ENCODE measurements around the gene BAZ1B. TPM values are rescaled to one million over a fixed set of nuclear protein-coding genes. Genes with fewer than 3 reads are reported as not detected.
"Not testable (repeated sequence)": the region's sequence is repeated elsewhere in the genome, so short reads cannot be mapped to it uniquely, and the experiment has no call there.

BAZ1B gene
- total RNA-seq, 1 donor, result 52.2 TPM

GRCh38 chr7:73556208-73557107, 34.4 kb upstream of the BAZ1B start:
- Histone ChIP-seq H3K27me3 (ENCODE audit: insufficient read depth, low read length) (no peaks in the 10 kb centered on the region), H3K4me3 (ENCODE audit: low read length) (peak overlapping the region; percentile 72), H3K4me1 (ENCODE audit: insufficient read depth, low read length) (peaks cover 27% of the 10 kb centered on the region), H3K9me3 (ENCODE audit: low read depth, low read length) (no peaks in the 10 kb centered on the region)

GRCh38 chr7:73555411-73555982, 33.4 kb upstream of the BAZ1B start:
- Histone ChIP-seq H3K4me3 (ENCODE audit: low read length) (no peak overlapping the region), H3K4me1 (ENCODE audit: insufficient read depth, low read length) (peaks cover 27% of the 10 kb centered on the region), H3K27me3 (ENCODE audit: insufficient read depth, low read length) (no peaks in the 10 kb centered on the region), H3K9me3 (ENCODE audit: low read depth, low read length) (no peaks in the 10 kb centered on the region)

- not testable (repeated sequence) for H3K4me1 ChIP-seq (ENCODE audit: insufficient read depth, low read length); H3K27me3 ChIP-seq (ENCODE audit: insufficient read depth, low read length); H3K4me3 ChIP-seq (ENCODE audit: low read length); H3K9me3 ChIP-seq (ENCODE audit: low read depth, low read length)
Measured at GRCh38 chr7:73550093-73550492, 28.0 kb upstream of the BAZ1B start.

GRCh38 chr7:73549176-73549575, 27.1 kb upstream of the BAZ1B start:
- Histone ChIP-seq H3K9me3 (ENCODE audit: low read depth, low read length) (no peaks in the 10 kb centered on the region), H3K27me3 (ENCODE audit: insufficient read depth, low read length) (no peaks in the 10 kb centered on the region), H3K4me1 (ENCODE audit: insufficient read depth, low read length) (no peaks in the 10 kb centered on the region), H3K4me3 (ENCODE audit: low read length) (no peak overlapping the region)

- Histone ChIP-seq H3K4me3 (ENCODE audit: low read length) (no peak overlapping the region), H3K9me3 (ENCODE audit: low read depth, low read length) (no peaks in the 10 kb centered on the region), H3K4me1 (ENCODE audit: insufficient read depth, low read length) (no peaks in the 10 kb centered on the region), H3K27me3 (ENCODE audit: insufficient read depth, low read length) (no peaks in the 10 kb centered on the region)
Measured at GRCh38 chr7:73547841-73548240, 25.7 kb upstream of the BAZ1B start.

- Histone ChIP-seq H3K9me3 (ENCODE audit: low read depth, low read length) (no peaks in the 10 kb centered on the region), H3K27me3 (ENCODE audit: insufficient read depth, low read length) (no peaks in the 10 kb centered on the region), H3K4me1 (ENCODE audit: insufficient read depth, low read length) (no peaks in the 10 kb centered on the region), H3K4me3 (ENCODE audit: low read length) (no peak overlapping the region)
Measured at GRCh38 chr7:73544678-73545077, 22.6 kb upstream of the BAZ1B start.

GRCh38 chr7:73541722-73542121, 19.6 kb upstream of the BAZ1B start:
- H3K4me1 ChIP-seq (ENCODE audit: insufficient read depth, low read length), result no peaks in the 10 kb centered on the region
- H3K9me3 ChIP-seq (ENCODE audit: low read depth, low read length), result no peaks in the 10 kb centered on the region
- no peak overlapping the region for H3K4me3 ChIP-seq (ENCODE audit: low read length)
- H3K27me3 ChIP-seq (ENCODE audit: insufficient read depth, low read length), result no peaks in the 10 kb centered on the region

GRCh38 chr7:73539709-73540108, 17.6 kb upstream of the BAZ1B start:
- Histone ChIP-seq H3K9me3 (ENCODE audit: low read depth, low read length) (no peaks in the 10 kb centered on the region), H3K27me3 (ENCODE audit: insufficient read depth, low read length) (no peaks in the 10 kb centered on the region), H3K4me3 (ENCODE audit: low read length) (no peak overlapping the region), H3K4me1 (ENCODE audit: insufficient read depth, low read length) (no peaks in the 10 kb centered on the region)

GRCh38 chr7:73538510-73538909, 16.4 kb upstream of the BAZ1B start:
- not testable (repeated sequence) for H3K4me1 ChIP-seq (ENCODE audit: insufficient read depth, low read length); H3K4me3 ChIP-seq (ENCODE audit: low read length); H3K27me3 ChIP-seq (ENCODE audit: insufficient read depth, low read length); H3K9me3 ChIP-seq (ENCODE audit: low read depth, low read length)

GRCh38 chr7:73537051-73537450, 15.0 kb upstream of the BAZ1B start:
- Histone ChIP-seq H3K4me1 (ENCODE audit: insufficient read depth, low read length) (no peaks in the 10 kb centered on the region), H3K9me3 (ENCODE audit: low read depth, low read length) (no peaks in the 10 kb centered on the region), H3K4me3 (ENCODE audit: low read length) (no peak overlapping the region), H3K27me3 (ENCODE audit: insufficient read depth, low read length) (no peaks in the 10 kb centered on the region)

- no peaks in the 10 kb centered on the region for H3K9me3 ChIP-seq (ENCODE audit: low read depth, low read length)
- no peak overlapping the region for H3K4me3 ChIP-seq (ENCODE audit: low read length)
- H3K4me1 ChIP-seq (ENCODE audit: insufficient read depth, low read length), result no peaks in the 10 kb centered on the region
- no peaks in the 10 kb centered on the region for H3K27me3 ChIP-seq (ENCODE audit: insufficient read depth, low read length)
Measured at GRCh38 chr7:73536479-73536878, 14.4 kb upstream of the BAZ1B start.

- H3K27me3 ChIP-seq (ENCODE audit: insufficient read depth, low read length); H3K4me3 ChIP-seq (ENCODE audit: low read length); H3K9me3 ChIP-seq (ENCODE audit: low read depth, low read length); H3K4me1 ChIP-seq (ENCODE audit: insufficient read depth, low read length): not testable (repeated sequence)
Measured at GRCh38 chr7:73535918-73536317, 13.8 kb upstream of the BAZ1B start.

GRCh38 chr7:73533742-73534141, 11.6 kb upstream of the BAZ1B start:
- H3K4me1 ChIP-seq (ENCODE audit: insufficient read depth, low read length), result no peaks in the 10 kb centered on the region
- no peaks in the 10 kb centered on the region for H3K27me3 ChIP-seq (ENCODE audit: insufficient read depth, low read length)
- no peaks in the 10 kb centered on the region for H3K9me3 ChIP-seq (ENCODE audit: low read depth, low read length)
- no peak overlapping the region for H3K4me3 ChIP-seq (ENCODE audit: low read length)

GRCh38 chr7:73532224-73532623, 10.1 kb upstream of the BAZ1B start:
- Histone ChIP-seq H3K4me3 (ENCODE audit: low read length) (no peak overlapping the region), H3K9me3 (ENCODE audit: low read depth, low read length) (no peaks in the 10 kb centered on the region)

GRCh38 chr7:73530800-73531199, 8.7 kb upstream of the BAZ1B start:
- no peak overlapping the region for H3K4me3 ChIP-seq (ENCODE audit: low read length)
- no peaks in the 10 kb centered on the region for H3K9me3 ChIP-seq (ENCODE audit: low read depth, low read length)
- no peaks in the 10 kb centered on the region for H3K27me3 ChIP-seq (ENCODE audit: insufficient read depth, low read length)
- H3K4me1 ChIP-seq (ENCODE audit: insufficient read depth, low read length), result peaks cover 20% of the 10 kb centered on the region

More at GRCh38 chr7:73532224-73532623, 10.1 kb upstream of the BAZ1B start:
- Histone ChIP-seq H3K4me1 (ENCODE audit: insufficient read depth, low read length) (peaks cover 7% of the 10 kb centered on the region), H3K27me3 (ENCODE audit: insufficient read depth, low read length) (no peaks in the 10 kb centered on the region)

Data from mononuclear cell (primary cell).